GM10266 (cell line): ENCODE results near the gene ASTN1.

Source experiments
- DNase-seq: peaks from one replicate; pipeline ENCODE4 v3.0.0; 2012; ENCODE audit errors: extremely low spot score
- TF ChIP-seq, protein P1 (sequence below): IDR thresholded peaks from 2 replicates; pipeline ENCODE4 v1.5.1; 2012; ENCODE audit warnings: mild to moderate bottlenecking, low read depth; ENCODE audit not compliant: control insufficient read depth, insufficient read depth; ENCODE audit errors: missing control alignments

The ASTN1 gene

DNA sequence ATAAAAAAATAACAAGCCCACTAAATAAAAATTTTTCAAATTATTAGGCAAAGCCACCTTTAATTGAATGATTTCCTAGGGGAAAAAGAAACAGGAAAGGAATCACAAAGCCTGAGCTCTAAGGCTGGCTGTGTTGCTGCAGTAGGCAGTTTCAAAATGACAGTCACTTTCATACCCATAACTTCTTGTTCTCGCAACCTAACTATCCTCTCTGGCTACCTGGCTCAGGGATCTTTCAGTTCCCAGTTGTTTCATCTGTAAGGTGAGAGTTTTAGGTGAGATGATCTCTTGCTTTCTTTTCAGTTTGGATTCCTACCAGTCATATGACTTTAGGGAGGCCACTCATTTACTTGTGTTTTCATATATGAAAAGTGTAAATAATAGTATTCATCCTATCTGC is 226.1 kb downstream of the ASTN1 start:
- DNase-seq = no peak

DNA sequence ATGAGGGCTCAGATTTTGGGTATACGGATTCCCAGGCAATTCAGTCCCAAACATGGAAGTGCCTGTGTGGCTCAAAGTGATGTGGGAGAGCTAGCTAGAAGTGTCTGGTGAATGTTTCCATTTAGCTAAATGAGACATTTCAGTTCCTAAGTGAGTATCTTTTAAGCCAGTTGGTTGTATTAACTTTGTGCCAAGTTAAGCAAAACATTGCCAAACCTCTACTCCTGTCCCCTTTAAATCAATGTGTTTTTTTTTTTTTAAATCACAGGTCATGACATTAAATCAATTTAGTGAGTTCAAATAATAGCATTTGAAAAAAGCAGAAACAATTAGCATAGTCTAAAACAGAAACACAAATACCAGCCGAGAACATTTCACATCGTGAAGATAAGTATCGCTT is 230.1 kb downstream of the ASTN1 start:
- TF ChIP-seq, protein P1, sequence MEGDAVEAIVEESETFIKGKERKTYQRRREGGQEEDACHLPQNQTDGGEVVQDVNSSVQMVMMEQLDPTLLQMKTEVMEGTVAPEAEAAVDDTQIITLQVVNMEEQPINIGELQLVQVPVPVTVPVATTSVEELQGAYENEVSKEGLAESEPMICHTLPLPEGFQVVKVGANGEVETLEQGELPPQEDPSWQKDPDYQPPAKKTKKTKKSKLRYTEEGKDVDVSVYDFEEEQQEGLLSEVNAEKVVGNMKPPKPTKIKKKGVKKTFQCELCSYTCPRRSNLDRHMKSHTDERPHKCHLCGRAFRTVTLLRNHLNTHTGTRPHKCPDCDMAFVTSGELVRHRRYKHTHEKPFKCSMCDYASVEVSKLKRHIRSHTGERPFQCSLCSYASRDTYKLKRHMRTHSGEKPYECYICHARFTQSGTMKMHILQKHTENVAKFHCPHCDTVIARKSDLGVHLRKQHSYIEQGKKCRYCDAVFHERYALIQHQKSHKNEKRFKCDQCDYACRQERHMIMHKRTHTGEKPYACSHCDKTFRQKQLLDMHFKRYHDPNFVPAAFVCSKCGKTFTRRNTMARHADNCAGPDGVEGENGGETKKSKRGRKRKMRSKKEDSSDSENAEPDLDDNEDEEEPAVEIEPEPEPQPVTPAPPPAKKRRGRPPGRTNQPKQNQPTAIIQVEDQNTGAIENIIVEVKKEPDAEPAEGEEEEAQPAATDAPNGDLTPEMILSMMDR = no peak
- no peak for DNase-seq

More for the DNA sequence above, 226.1 kb downstream of the ASTN1 start:
- TF ChIP-seq, protein P1 = no peak

DNA sequence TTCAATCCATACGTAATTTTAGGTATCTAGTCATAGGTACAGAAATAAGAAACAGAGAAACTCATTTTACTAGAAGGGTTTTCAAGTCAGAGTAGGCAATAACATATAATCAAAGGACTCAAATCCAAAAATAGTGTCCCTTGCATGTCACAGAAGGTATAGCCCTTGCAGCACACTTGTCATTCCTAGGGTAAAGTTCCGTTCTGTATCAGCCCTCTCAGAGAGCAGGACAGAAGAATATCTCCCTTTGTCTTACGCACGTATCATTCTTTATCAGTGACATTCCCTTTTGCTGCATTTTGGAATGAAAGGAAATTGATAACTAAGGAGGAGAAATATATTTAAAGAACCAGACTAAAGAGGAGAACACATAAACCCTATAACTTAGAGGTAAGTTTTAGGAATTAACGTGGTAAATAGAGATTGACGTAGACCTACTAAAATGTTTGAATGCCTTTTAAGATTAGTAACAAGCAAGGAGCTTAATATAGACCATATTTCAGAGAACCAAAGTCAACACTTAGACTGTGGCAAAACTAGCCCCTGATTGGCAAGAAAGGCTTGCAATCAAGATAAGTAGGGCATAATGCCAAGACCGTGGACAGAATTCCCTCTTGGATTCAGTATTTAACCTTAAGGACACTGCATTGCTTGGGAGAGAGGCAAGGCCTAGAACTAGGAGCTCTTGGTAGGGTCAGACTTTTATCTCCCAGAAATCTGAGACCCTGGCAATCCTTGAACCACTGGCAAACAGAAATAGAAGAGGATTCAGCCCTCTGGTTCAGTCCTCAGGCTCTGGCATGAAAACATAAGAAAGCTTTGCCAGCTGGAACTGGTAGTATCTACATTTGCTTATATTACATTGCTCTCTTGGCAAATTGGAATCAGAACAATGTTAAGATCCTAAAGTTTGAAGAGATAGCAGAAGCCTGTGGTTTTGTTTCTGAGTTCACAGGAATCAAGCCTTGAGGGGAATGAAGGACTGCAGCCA is 232.1 kb downstream of the ASTN1 start:
- TF ChIP-seq, protein P1 = no peak

DNA sequence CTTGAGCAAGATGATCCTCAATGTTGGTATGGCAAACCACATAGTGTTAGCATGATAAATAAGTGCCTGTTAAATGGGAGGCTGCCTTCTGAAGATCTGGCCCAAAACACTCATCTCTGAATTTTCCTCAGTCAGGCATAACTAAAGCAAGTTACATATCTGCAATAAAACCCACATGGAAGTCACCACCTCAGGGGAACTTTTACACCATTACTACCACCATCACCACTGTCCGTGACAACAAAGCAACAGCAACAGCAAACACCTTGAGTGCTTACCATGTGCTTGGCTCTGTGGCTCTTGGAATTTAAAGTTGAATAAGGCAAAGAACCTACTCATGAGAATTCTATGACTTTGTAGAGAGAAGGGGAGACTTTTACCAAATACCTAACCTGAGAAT is 233.0 kb downstream of the ASTN1 start:
- TF ChIP-seq, protein P1 = no peak
- DNase-seq = no peak

More for the DNA sequence above, 232.1 kb downstream of the ASTN1 start:
- DNase-seq = no peak

DNA sequence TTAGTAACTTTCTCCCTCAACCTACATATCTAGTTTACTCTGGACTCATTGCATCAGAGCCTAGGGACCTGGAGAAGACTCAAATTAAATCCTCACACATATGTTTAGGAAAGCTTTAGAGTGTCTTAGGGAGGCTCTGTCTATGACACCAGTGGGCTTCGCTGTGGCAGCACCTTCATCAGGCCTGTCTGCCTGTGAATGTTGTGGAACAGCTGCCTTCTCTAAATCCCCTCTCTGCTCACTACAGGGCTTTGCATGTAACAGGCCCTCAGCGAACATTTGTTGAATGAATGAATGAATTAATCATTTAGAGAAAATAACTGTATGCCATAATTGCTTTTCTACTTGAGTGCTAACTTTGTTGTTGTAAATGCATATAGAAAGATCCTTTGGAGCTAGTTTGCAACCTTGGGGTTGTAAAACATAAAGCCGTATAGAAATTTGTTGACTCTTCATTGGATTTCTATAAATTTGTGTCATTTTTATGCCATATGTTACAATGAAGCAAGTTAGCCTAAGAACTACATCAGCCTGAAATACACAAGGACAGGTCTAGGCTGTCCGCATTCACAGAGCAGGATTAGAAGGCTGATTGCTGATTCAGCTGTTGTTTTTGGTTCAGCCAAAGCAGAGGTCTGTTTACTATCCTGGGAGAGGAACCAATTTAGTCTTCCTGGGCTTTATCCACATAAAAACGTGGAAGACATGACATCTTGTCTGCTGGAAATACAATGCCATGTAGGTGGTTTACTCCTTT is 238.0 kb downstream of the ASTN1 start:
- TF ChIP-seq, protein P1 = no peak

DNA sequence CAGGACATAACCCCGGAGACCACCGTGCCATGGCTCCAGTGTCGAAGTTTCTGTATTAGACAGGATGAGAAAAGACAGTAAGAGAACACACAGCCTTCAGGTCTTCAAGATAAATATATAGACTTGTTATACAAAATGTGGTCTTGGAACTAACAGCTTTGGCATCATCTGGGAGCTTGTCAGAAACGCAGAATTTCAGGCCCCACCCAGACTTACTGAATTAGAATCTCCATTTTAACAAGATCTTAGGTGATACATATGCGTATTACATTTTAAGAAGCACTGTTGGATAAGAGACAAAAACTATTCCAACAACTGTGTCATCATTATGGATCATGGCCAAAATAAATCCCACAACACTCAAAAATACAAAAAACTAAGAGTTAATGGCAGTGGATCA is 239.3 kb downstream of the ASTN1 start:
- TF ChIP-seq, protein P1 = no peak

More for the DNA sequence above, 238.0 kb downstream of the ASTN1 start:
- no peak for DNase-seq

DNA sequence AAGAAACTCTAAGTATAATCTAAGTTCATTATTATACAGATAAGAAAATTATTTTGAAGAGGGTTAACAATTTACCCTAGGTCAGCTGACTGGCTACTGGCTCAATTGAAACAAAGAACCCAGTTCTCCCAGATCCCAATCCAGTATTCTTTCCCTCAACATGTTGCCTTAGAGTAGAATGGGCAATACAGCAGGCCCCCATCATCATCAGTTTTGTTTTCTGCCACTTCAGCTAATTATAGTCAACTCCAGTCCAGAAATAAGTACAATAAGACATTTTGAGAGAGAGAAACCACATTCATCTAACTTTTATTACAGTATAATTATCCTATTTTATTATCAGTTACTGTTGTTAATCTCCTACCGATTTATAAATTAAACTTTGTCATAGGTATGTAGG is 241.2 kb downstream of the ASTN1 start:
- TF ChIP-seq, protein P1 = no peak
- DNase-seq = no peak

More for the DNA sequence above, 239.3 kb downstream of the ASTN1 start:
- no peak for DNase-seq
